Trophoblast cell (in vitro differentiated cells and primary cell): ENCODE data around the gene ZBTB16. TPM values are rescaled to one million over a fixed set of nuclear protein-coding genes. Genes with fewer than 3 reads are reported as not detected.

Source experiments
- DNase-seq, 2 donors: peaks; one replicate each; pipeline ENCODE4 v3.0.0-alpha.2; 2016
- H2AFZ ChIP-seq: 2 replicates; pipeline ENCODE4 v1.6.1; 2013; ENCODE audit warnings: low read length, moderate library complexity, mild to moderate bottlenecking; ENCODE audit not compliant: insufficient read depth, poor library complexity
- H2AK5ac ChIP-seq: 2 replicates; pipeline ENCODE4 v1.6.1; 2013; ENCODE audit warnings: mild to moderate bottlenecking, low read length
- H2BK120ac ChIP-seq: 2 replicates; pipeline ENCODE4 v1.6.1; 2013; ENCODE audit warnings: low read length, mild to moderate bottlenecking, moderate library complexity; ENCODE audit not compliant: insufficient read depth, poor library complexity
- H2BK12ac ChIP-seq: 2 replicates; pipeline ENCODE4 v1.6.1; 2013; ENCODE audit warnings: mild to moderate bottlenecking, low read length, moderate library complexity
- H2BK5ac ChIP-seq: 2 replicates; pipeline ENCODE4 v1.6.1; 2013; ENCODE audit warnings: low read length, low read depth, moderate library complexity, mild to moderate bottlenecking; ENCODE audit not compliant: poor library complexity
- H3K14ac ChIP-seq: 2 replicates; pipeline ENCODE4 v1.6.1; 2013; ENCODE audit warnings: mild to moderate bottlenecking, low read length
- H3K18ac ChIP-seq: 2 replicates; pipeline ENCODE4 v1.6.1; 2013; ENCODE audit warnings: mild to moderate bottlenecking, low read length
- H3K23ac ChIP-seq: 2 replicates; pipeline ENCODE4 v1.6.1; 2013; ENCODE audit warnings: low read length
- H3K27ac ChIP-seq: 2 replicates; pipeline ENCODE4 v1.5.1; 2013; ENCODE audit warnings: low read depth, mild to moderate bottlenecking, inconsistent platforms, low read length, moderate library complexity
- H3K27me3 ChIP-seq: 2 replicates; pipeline ENCODE4 v1.6.1; 2013; ENCODE audit warnings: inconsistent platforms, mild to moderate bottlenecking, low read length, moderate library complexity; ENCODE audit not compliant: insufficient read depth
- H3K36me3 ChIP-seq, 2 experiments: 1 replicate in 1 of 2; 2 replicates in 1 of 2; pipeline ENCODE4 v1.6.1; 2013; ENCODE audit warnings: low read length in 2 of 2, mild to moderate bottlenecking in 2 of 2, moderate library complexity in 1 of 2; ENCODE audit not compliant: insufficient read depth in 2 of 2, control insufficient read depth in 1 of 2
- H3K4ac ChIP-seq: 2 replicates; pipeline ENCODE4 v1.6.1; 2013; ENCODE audit warnings: low read depth, mild to moderate bottlenecking, low read length, moderate library complexity
- H3K4me1 ChIP-seq, 2 experiments: 1 replicate in 1 of 2; 2 replicates in 1 of 2; pipeline ENCODE4 v1.6.1; 2013; ENCODE audit warnings: low read length in 2 of 2, mild to moderate bottlenecking in 2 of 2, moderate library complexity in 1 of 2; ENCODE audit not compliant: insufficient read depth in 2 of 2, control insufficient read depth in 1 of 2
- H3K4me2 ChIP-seq: 2 replicates; pipeline ENCODE4 v1.6.1; 2013; ENCODE audit warnings: inconsistent platforms, mild to moderate bottlenecking, low read length, moderate library complexity
- H3K4me3 ChIP-seq: 2 replicates; pipeline ENCODE4 v1.5.1; 2013; ENCODE audit warnings: mild to moderate bottlenecking, low read depth, low read length, inconsistent platforms
- H3K79me1 ChIP-seq: one replicate; pipeline ENCODE4 v1.6.1; 2013; ENCODE audit warnings: low read length
- H3K79me2 ChIP-seq: 2 replicates; pipeline ENCODE4 v1.6.1; 2013; ENCODE audit warnings: low read length, mild to moderate bottlenecking; ENCODE audit not compliant: control insufficient read depth, insufficient read depth, poor library complexity
- H3K9ac ChIP-seq: 2 replicates; pipeline ENCODE4 v1.6.1; 2013; ENCODE audit warnings: mild to moderate bottlenecking, low read length
- H3K9me3 ChIP-seq: 2 replicates; pipeline ENCODE4 v1.6.1; 2013; ENCODE audit warnings: low read depth, mild to moderate bottlenecking, control low read depth, inconsistent platforms, low read length; ENCODE audit not compliant: insufficient read depth
- H4K12ac ChIP-seq: 2 replicates; pipeline ENCODE4 v1.6.1; 2013; ENCODE audit warnings: low read depth, mild to moderate bottlenecking, low read length, moderate library complexity
- H4K8ac ChIP-seq: 2 replicates; pipeline ENCODE4 v1.6.1; 2013; ENCODE audit warnings: low read depth, mild to moderate bottlenecking, low read length, moderate library complexity
- H4K91ac ChIP-seq: one replicate; pipeline ENCODE4 v1.6.1; 2013; ENCODE audit warnings: low read depth, mild to moderate bottlenecking, low read length, moderate library complexity
- WGBS: extraction: QIAGEN DNeasy Blood & Tissue Kit; methylation state at CpG from one replicate; pipeline ENCODE4 v1.1.7; 2013; ENCODE audit warnings: missing lambda C conversion rate; ENCODE audit not compliant: insufficient read length, insufficient coverage; ENCODE audit errors: extremely low coverage; 5-methylcytosine and 5-hydroxymethylcytosine counted together
- polyA plus RNA-seq: library from polyadenylated mRNA; stranded (reverse); fragments of 200-250 nt; gene quantifications from 2 replicates; pipeline ENCODE4 v1.2.3, GENCODE V29; 2013

Gene ZBTB16, protein sequence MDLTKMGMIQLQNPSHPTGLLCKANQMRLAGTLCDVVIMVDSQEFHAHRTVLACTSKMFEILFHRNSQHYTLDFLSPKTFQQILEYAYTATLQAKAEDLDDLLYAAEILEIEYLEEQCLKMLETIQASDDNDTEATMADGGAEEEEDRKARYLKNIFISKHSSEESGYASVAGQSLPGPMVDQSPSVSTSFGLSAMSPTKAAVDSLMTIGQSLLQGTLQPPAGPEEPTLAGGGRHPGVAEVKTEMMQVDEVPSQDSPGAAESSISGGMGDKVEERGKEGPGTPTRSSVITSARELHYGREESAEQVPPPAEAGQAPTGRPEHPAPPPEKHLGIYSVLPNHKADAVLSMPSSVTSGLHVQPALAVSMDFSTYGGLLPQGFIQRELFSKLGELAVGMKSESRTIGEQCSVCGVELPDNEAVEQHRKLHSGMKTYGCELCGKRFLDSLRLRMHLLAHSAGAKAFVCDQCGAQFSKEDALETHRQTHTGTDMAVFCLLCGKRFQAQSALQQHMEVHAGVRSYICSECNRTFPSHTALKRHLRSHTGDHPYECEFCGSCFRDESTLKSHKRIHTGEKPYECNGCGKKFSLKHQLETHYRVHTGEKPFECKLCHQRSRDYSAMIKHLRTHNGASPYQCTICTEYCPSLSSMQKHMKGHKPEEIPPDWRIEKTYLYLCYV
- polyA plus RNA-seq: 0.06 and 0.07 TPM in 2 replicates

DNA sequence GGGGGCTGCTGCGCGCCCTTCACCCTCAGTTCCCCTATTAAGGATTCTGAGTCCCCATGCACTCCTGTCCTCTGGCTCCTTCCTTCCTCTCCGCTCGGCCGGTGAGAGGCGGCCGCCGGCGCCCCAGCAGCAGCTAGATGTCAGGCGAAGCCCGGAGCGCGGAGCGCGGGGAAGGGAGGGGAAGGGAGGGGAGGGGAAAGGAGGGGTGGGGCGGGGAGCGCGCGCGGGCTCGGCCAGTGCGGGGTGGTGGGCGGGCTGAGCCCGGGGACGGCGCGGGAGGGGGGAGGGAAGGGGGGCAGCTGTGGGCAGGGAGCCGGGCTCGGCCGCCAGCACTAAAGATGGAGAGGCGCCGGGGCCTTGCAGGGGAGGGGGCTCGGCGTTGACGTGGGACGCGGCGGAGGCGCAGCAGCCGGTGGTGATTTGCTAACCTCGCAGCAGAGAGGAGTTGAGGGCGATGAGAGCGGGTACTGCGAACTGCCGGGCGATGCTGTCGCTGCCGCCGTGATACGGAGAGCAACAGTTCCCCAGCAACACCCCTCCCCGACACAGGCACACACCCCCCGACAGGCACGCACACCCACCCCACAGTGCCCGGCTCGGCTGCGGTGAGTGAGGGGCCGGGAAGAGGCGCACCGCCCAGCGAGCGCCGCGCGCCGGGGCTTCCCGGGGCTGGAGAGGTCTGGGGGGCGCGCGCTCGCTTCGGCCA, at the start of gene ZBTB16:
ZBTB16 (plus strand) TSS at position 434 of the 706 bp plus-strand sequence. CDS start 3,590 bp downstream, outside the sequence.
- Histone ChIP-seq H3K14ac (no peak within 1 kb of the TSS), H3K4me3 (peak within 1 kb of the TSS; percentile 65), H3K4ac (no peak within 1 kb of the TSS), H4K91ac (no peak within 1 kb of the TSS), H3K4me2 (peak within 1 kb of the TSS; percentile 88), H2AK5ac (no peak within 1 kb of the TSS), H3K4me1 (peaks cover 16 to 20% of the 10 kb centered on the region in 2 experiments), H2BK12ac (no peak within 1 kb of the TSS), H3K27me3 (peaks cover 61% of the 10 kb centered on the region), H3K18ac (no peak within 1 kb of the TSS), H3K9me3 (peaks cover 11% of the 10 kb centered on the region), H4K12ac (no peak within 1 kb of the TSS), H3K79me2 (no peaks in the 10 kb centered on the region), H3K9ac (no peak within 1 kb of the TSS), H2BK120ac (no peak within 1 kb of the TSS), H4K8ac (no peak within 1 kb of the TSS), H2AFZ (no peak within 1 kb of the TSS), H3K36me3 (no peaks in the 10 kb centered on the region), H3K79me1 (peaks cover 3% of the 10 kb centered on the region), H3K27ac (no peak within 1 kb of the TSS), H3K23ac (no peak within 1 kb of the TSS), H2BK5ac (no peak within 1 kb of the TSS)
- WGBS: no CpG with 5 or more reads among the region's 71 CpGs
- DNase-seq: no peak

DNA sequence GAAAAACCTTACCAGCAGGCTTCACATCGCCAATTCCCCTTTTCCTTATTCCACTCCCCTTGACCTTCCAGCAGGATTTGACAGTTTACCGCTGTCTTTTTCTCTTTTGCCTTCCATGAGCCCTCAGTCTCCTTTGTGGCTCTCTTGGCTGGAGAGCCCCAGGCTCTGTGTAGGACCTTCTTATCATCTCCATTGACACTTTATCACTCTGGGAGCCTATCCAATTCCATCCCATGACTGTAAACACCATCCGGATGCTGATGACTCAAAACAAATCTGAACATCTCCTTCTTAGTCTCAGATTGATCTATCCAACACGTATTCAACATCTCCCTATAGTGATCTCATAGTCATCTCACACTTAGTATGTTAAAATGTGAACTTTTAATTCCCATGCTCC, 48.6 kb upstream of the ZBTB16 start:
- no peaks in the 10 kb centered on the region for H3K27me3 ChIP-seq
- H3K18ac ChIP-seq: no peak overlapping the region
- H3K9ac ChIP-seq: no peak overlapping the region
- H3K4me1 ChIP-seq: no peaks in the 10 kb centered on the region
- H2BK12ac ChIP-seq: no peak overlapping the region
- no peaks in the 10 kb centered on the region for H3K79me2 ChIP-seq
- H3K23ac ChIP-seq: no peak overlapping the region
- no CpG with 5 or more reads among the region's 4 CpGs for WGBS
- H4K8ac ChIP-seq: no peak overlapping the region
- H2BK120ac ChIP-seq: no peak overlapping the region
- no peak overlapping the region for H3K14ac ChIP-seq
- H2AFZ ChIP-seq: no peak overlapping the region
- no peak overlapping the region for H3K4ac ChIP-seq
- DNase-seq: no peak
- no peak overlapping the region for H3K4me3 ChIP-seq
- no peak overlapping the region for H4K12ac ChIP-seq
- H2AK5ac ChIP-seq: no peak overlapping the region
- no peak overlapping the region for H2BK5ac ChIP-seq
- no peaks in the 10 kb centered on the region for H3K36me3 ChIP-seq
- no peak overlapping the region for H4K91ac ChIP-seq
- H3K4me2 ChIP-seq: no peak overlapping the region
- H3K27ac ChIP-seq: no peak overlapping the region
- no peaks in the 10 kb centered on the region for H3K79me1 ChIP-seq
- H3K9me3 ChIP-seq: peaks cover 1% of the 10 kb centered on the region

DNA sequence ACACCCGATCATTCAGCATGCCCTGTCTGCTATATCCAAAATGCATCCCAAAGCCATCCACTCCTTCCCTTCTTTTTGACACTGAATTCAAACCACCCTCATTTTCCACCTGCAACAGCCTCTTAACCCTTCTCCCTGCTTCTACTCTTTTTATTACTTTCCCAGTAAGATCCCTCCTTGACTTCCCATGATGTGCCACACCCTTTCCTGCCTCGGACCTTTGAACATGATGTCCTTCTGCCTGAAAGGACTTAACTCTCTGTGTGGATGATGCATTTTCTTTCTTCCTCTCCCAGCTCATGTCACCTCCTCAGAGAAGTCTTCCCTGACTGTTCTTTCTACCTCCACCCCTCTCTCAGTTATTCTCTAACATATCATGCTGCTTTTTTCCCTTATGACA, 48.1 kb upstream of the ZBTB16 start:
- no peak overlapping the region for H3K4ac ChIP-seq
- WGBS: no CpG with 5 or more reads among the region's 2 CpGs
- no peak overlapping the region for H2AFZ ChIP-seq

DNA sequence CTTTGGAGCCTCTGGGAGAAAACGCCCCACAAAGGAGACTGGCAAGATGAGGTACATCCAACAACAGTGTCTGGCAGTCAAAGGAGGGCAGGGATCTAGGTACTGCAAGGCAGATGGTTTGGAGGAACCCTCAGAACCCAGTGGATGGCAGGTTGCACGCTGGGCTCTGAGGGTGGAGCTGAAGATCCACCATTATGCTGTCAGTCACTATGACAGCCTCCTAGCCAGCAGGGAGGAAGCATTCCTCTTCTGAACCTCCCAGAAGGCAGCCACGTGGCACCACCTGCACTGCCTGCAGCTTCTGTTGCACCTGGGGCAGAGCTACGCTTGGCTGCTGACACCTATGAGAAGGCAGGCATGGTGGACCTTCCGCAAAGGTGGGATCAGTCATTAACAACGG, 44.4 kb upstream of the ZBTB16 start:
- H4K12ac ChIP-seq: no peak overlapping the region
- no CpG with 5 or more reads among the region's 6 CpGs for WGBS

More for the DNA sequence above, 48.1 kb upstream of the ZBTB16 start:
- H3K4me1 ChIP-seq: no peaks in the 10 kb centered on the region
- no peak overlapping the region for H3K4me2 ChIP-seq
- no peak overlapping the region for H3K27ac ChIP-seq
- no peak overlapping the region for H4K8ac ChIP-seq
- no peak overlapping the region for H3K23ac ChIP-seq
- no peak overlapping the region for H3K18ac ChIP-seq
- no peak overlapping the region for H4K91ac ChIP-seq
- H3K36me3 ChIP-seq: no peaks in the 10 kb centered on the region
- no peak overlapping the region for H2BK120ac ChIP-seq
- DNase-seq: no peak
- H3K4me3 ChIP-seq: no peak overlapping the region
- H2BK5ac ChIP-seq: no peak overlapping the region
- no peaks in the 10 kb centered on the region for H3K79me2 ChIP-seq
- H3K9ac ChIP-seq: no peak overlapping the region
- H3K9me3 ChIP-seq: peaks cover 1% of the 10 kb centered on the region
- H3K14ac ChIP-seq: no peak overlapping the region
- H2AK5ac ChIP-seq: no peak overlapping the region
- no peaks in the 10 kb centered on the region for H3K79me1 ChIP-seq
- no peaks in the 10 kb centered on the region for H3K27me3 ChIP-seq
- H2BK12ac ChIP-seq: no peak overlapping the region
- no peak overlapping the region for H4K12ac ChIP-seq

More for the DNA sequence above, 44.4 kb upstream of the ZBTB16 start:
- Histone ChIP-seq H3K79me1 (no peaks in the 10 kb centered on the region), H3K4me2 (no peak overlapping the region), H2BK5ac (no peak overlapping the region), H2AFZ (no peak overlapping the region), H3K4me1 (peaks cover 2 to 6% of the 10 kb centered on the region in 2 experiments), H3K79me2 (no peaks in the 10 kb centered on the region), H3K36me3 (no peaks in the 10 kb centered on the region), H3K9me3 (peaks cover 1% of the 10 kb centered on the region), H2BK12ac (no peak overlapping the region), H3K4ac (no peak overlapping the region), H3K4me3 (no peak overlapping the region), H3K14ac (no peak overlapping the region), H3K9ac (no peak overlapping the region), H2BK120ac (no peak overlapping the region), H2AK5ac (no peak overlapping the region), H3K23ac (no peak overlapping the region), H4K8ac (no peak overlapping the region), H3K27ac (no peak overlapping the region), H4K91ac (no peak overlapping the region), H3K27me3 (no peaks in the 10 kb centered on the region), H3K18ac (no peak overlapping the region)
- peak; percentile 38 to 53 for DNase-seq
